Pons (tissue), 1 donor: ENCODE measurements around the gene RAD1.
"Not testable (repeated sequence)": the region's sequence is repeated elsewhere in the genome, so short reads cannot be mapped to it uniquely, and the experiment has no call there.

Experiments
- DNase-seq: peaks from one replicate; pipeline ENCODE4 v3.0.0-alpha.2; 2016; ENCODE audit warnings: low spot score

The RAD1 gene

GRCh38 chr5:34915139-34915855 lies at the start of gene RAD1, which contains the start of gene BRIX1:
Gene RAD1, minus strand, starts transcription at chr5:34915504. Its CDS starts 612 bp downstream, at chr5:34914892.
Gene BRIX1, plus strand, starts transcription at chr5:34915711. Its CDS starts 28 bp downstream, at chr5:34915739.
- peak; percentile 96 for DNase-seq

- DNase-seq: no peak
Observed at GRCh38 chr5:34959323-34959722, 44.0 kb upstream of the RAD1 start.

- DNase-seq: peak; percentile 30
Observed at GRCh38 chr5:34957857-34958690, 42.8 kb upstream of the RAD1 start.

GRCh38 chr5:34957321-34957720 lies 42.0 kb upstream of the RAD1 start:
- DNase-seq: no peak

GRCh38 chr5:34944460-34945047 lies 29.2 kb upstream of the RAD1 start:
- DNase-seq: no peak

GRCh38 chr5:34944044-34944443 lies 28.7 kb upstream of the RAD1 start:
- DNase-seq: no peak

- DNase-seq: no peak
Observed at GRCh38 chr5:34941936-34942335, 26.6 kb upstream of the RAD1 start.

GRCh38 chr5:34932947-34933346 lies 17.6 kb upstream of the RAD1 start:
- DNase-seq: no peak

GRCh38 chr5:34930870-34931269 lies 15.6 kb upstream of the RAD1 start:
- DNase-seq: no peak

GRCh38 chr5:34930462-34930844 lies 15.1 kb upstream of the RAD1 start:
- peak; percentile 15 for DNase-seq

GRCh38 chr5:34929720-34930461 lies 14.6 kb upstream of the RAD1 start:
- DNase-seq: peak; percentile 55

GRCh38 chr5:34929134-34929719 lies 13.9 kb upstream of the RAD1 start, which contains the start of gene DNAJC21:
Gene DNAJC21, plus strand, starts transcription at chr5:34929559. Its CDS starts 261 bp downstream, at chr5:34929820.
- peak; percentile 98 for DNase-seq

GRCh38 chr5:34928267-34928666 lies 13.0 kb upstream of the RAD1 start:
- DNase-seq: no peak

GRCh38 chr5:34927785-34928184 lies 12.5 kb upstream of the RAD1 start:
- DNase-seq: no peak

GRCh38 chr5:34926318-34926888 lies 11.1 kb upstream of the RAD1 start:
- no peak for DNase-seq

GRCh38 chr5:34924462-34924765 lies 9.1 kb upstream of the RAD1 start:
- DNase-seq: no peak

GRCh38 chr5:34923694-34924461 lies 8.6 kb upstream of the RAD1 start:
- peak; percentile 8 for DNase-seq

- not testable (repeated sequence) for DNase-seq
Observed at GRCh38 chr5:34923256-34923655, 8.0 kb upstream of the RAD1 start.

- DNase-seq: no peak
Observed at GRCh38 chr5:34919077-34919476, 3.8 kb upstream of the RAD1 start.

GRCh38 chr5:34918025-34918424 lies 2.7 kb upstream of the RAD1 start:
- no peak for DNase-seq

GRCh38 chr5:34916518-34916917 lies 1.2 kb upstream of the RAD1 start:
- DNase-seq: no peak
